Loucy (cell line): ENCODE measurements around the gene CRYL1.

Experiments used
- CTCF ChIP-seq: fragments of 200-600 bp; sonication (generic); conservative IDR thresholded peaks from 2 replicates; pipeline ENCODE4 v1.5.1; 2014; ENCODE audit warnings: mild to moderate bottlenecking, antibody characterized with exemption, low read length
- EZH2phosphoT487 ChIP-seq: fragments of 200-600 bp; IDR thresholded peaks from 2 replicates; pipeline ENCODE4 v1.6.1; 2018; ENCODE audit warnings: antibody characterized with exemption, mild to moderate bottlenecking, moderate library complexity, borderline replicate concordance

GRCh38 chr13:20503088-20504083 lies 22.3 kb downstream of the CRYL1 start:
- TF ChIP-seq CTCF = no peak
- no peak for TF ChIP-seq EZH2phosphoT487
